IMR-90 (cell line): Measurements from ENCODE around the gene SS18L1. TPM values are rescaled to one million over a fixed set of nuclear protein-coding genes. Genes with fewer than 3 reads are reported as not detected.

Source experiments
- ATAC-seq: fragments of 200-7000 bp; cut with Tn5 transposase; 2 replicates; pipeline ENCODE4 v1.9.1; 2020; ENCODE audit warnings: low read depth, mild to moderate bottlenecking, moderate library complexity
- BruUV-seq: library from RNA; stranded (reverse); fragments of 400-500 nt; replicated peaks from 2 replicates; lab custom pipeline; 2021; lab: Mats Ljungman, UMichigan
- CTCF ChIA-PET: fragments of 300-600 bp; formaldehyde crosslinking; extraction: SDS; loops from one replicate; lab custom pipeline; 2021; ENCODE audit warnings: antibody characterized with exemption; lab: Yijun Ruan, JAX
- POLR2A ChIA-PET: fragments of 300-600 bp; sonication (Branson Sonifier 250); formaldehyde crosslinking; loops from one replicate; lab custom pipeline; 2022; ENCODE audit warnings: antibody characterized with exemption; ENCODE audit not compliant: unreplicated experiment; lab: Charles Lee
- DNase-seq: peaks from one replicate; pipeline ENCODE4 v3.0.0; 2013
- H2AFZ ChIP-seq: replicated peaks from 2 replicates; pipeline ENCODE3; 2013; ENCODE audit warnings: low read length, mild to moderate bottlenecking; ENCODE audit not compliant: poor library complexity
- H2AK5ac ChIP-seq: 2 replicates; pipeline ENCODE4 v1.6.1; 2013; ENCODE audit warnings: low read depth, low read length, inconsistent platforms
- H2AK9ac ChIP-seq: replicated peaks from 2 replicates; pipeline ENCODE3; 2013; ENCODE audit warnings: mild to moderate bottlenecking, low read depth, low read length, moderate library complexity; ENCODE audit not compliant: poor library complexity
- H2BK120ac ChIP-seq: 2 replicates; pipeline ENCODE4 v1.6.1; 2013; ENCODE audit warnings: low read depth, low read length, inconsistent platforms
- H2BK15ac ChIP-seq: 3 replicates; pipeline ENCODE4 v1.6.1; 2013; ENCODE audit warnings: low read depth, low read length, inconsistent platforms
- H2BK20ac ChIP-seq: 2 replicates; pipeline ENCODE4 v1.6.1; 2013; ENCODE audit warnings: low read depth, mild to moderate bottlenecking, inconsistent platforms, low read length, moderate library complexity
- H2BK5ac ChIP-seq: 2 replicates; pipeline ENCODE4 v1.6.1; 2013; ENCODE audit warnings: mild to moderate bottlenecking, low read depth, low read length, inconsistent platforms; ENCODE audit not compliant: poor library complexity, severe bottlenecking
- H3K14ac ChIP-seq: replicated peaks from 2 replicates; pipeline ENCODE4 v1.6.1; 2013; ENCODE audit warnings: low read depth, low read length, inconsistent platforms
- H3K18ac ChIP-seq: 2 replicates; pipeline ENCODE4 v1.6.1; 2013; ENCODE audit warnings: low read depth, low read length, control low read depth
- H3K23ac ChIP-seq: 2 replicates; pipeline ENCODE4 v1.6.1; 2013; ENCODE audit warnings: low read depth, low read length, inconsistent platforms
- H3K27ac ChIP-seq: 2 replicates; pipeline ENCODE4 v1.5.1; 2013; ENCODE audit warnings: mild to moderate bottlenecking, control low read depth, low read length; ENCODE audit not compliant: insufficient read depth
- H3K27me3 ChIP-seq: 2 replicates; pipeline ENCODE4 v1.6.1; 2013; ENCODE audit warnings: low read length; ENCODE audit not compliant: control insufficient read depth, insufficient read depth
- H3K36me3 ChIP-seq: 2 replicates; pipeline ENCODE4 v1.6.1; 2013; ENCODE audit warnings: low read length, mixed read lengths; ENCODE audit not compliant: control insufficient read depth, insufficient read depth
- H3K4ac ChIP-seq: 2 replicates; pipeline ENCODE4 v1.6.1; 2013; ENCODE audit warnings: low read depth, low read length, inconsistent platforms
- H3K4me1 ChIP-seq: 2 replicates; pipeline ENCODE4 v1.6.1; 2013; ENCODE audit warnings: low read length, mixed read lengths; ENCODE audit not compliant: control insufficient read depth, insufficient read depth
- H3K4me2 ChIP-seq: 2 replicates; pipeline ENCODE4 v1.6.1; 2013; ENCODE audit warnings: low read depth, mild to moderate bottlenecking, control low read depth, low read length, moderate library complexity
- H3K4me3 ChIP-seq: 2 replicates; pipeline ENCODE4 v1.5.1; 2013; ENCODE audit warnings: low read depth, mild to moderate bottlenecking, control low read depth, low read length, moderate library complexity; ENCODE audit not compliant: insufficient read depth
- H3K56ac ChIP-seq: 2 replicates; pipeline ENCODE4 v1.6.1; 2013; ENCODE audit warnings: low read length, inconsistent platforms; ENCODE audit not compliant: insufficient read depth; ENCODE audit errors: extremely low read depth
- H3K79me1 ChIP-seq, 2 experiments: 2 replicates each; pipeline ENCODE4 v1.6.1; 2013; ENCODE audit warnings: low read length in 2 of 2, inconsistent platforms in 1 of 2, low read depth in 1 of 2
- H3K9ac ChIP-seq: 2 replicates; pipeline ENCODE4 v1.6.1; 2013; ENCODE audit warnings: low read depth, low read length, control low read depth
- H3K9me1 ChIP-seq: 2 replicates; pipeline ENCODE4 v1.6.1; 2013; ENCODE audit warnings: low read length, inconsistent platforms; ENCODE audit not compliant: insufficient read depth
- H3K9me3 ChIP-seq: 2 replicates; pipeline ENCODE4 v1.6.1; 2013; ENCODE audit warnings: low read length; ENCODE audit not compliant: control insufficient read depth, insufficient read depth
- H4K20me1 ChIP-seq: 2 replicates; pipeline ENCODE4 v1.6.1; 2013; ENCODE audit warnings: low read length, inconsistent platforms; ENCODE audit not compliant: insufficient read depth
- H4K5ac ChIP-seq: 2 replicates; pipeline ENCODE4 v1.6.1; 2013; ENCODE audit warnings: mild to moderate bottlenecking, low read depth, low read length, control low read depth
- H4K8ac ChIP-seq, 2 experiments: 2 replicates each; pipeline ENCODE4 v1.6.1; 2013; ENCODE audit warnings: low read depth in 2 of 2, low read length in 2 of 2, control low read depth in 1 of 2, inconsistent platforms in 1 of 2
- H4K91ac ChIP-seq: 2 replicates; pipeline ENCODE4 v1.6.1; 2013; ENCODE audit warnings: low read depth, low read length, inconsistent platforms; ENCODE audit not compliant: insufficient read depth
- CHD1 ChIP-seq: IDR thresholded peaks from 2 replicates; pipeline ENCODE4 v1.6.1; 2012; ENCODE audit warnings: low read depth, low read length, improper control_type of control experiment
- MAZ ChIP-seq: IDR thresholded peaks from 2 replicates; pipeline ENCODE4 v1.6.1; 2012; ENCODE audit warnings: low read depth, mild to moderate bottlenecking, low read length, improper control_type of control experiment, moderate library complexity, borderline replicate concordance
- MXI1 ChIP-seq: IDR thresholded peaks from 2 replicates; pipeline ENCODE4 v1.6.1; 2012; ENCODE audit warnings: low read depth, mild to moderate bottlenecking, low read length, moderate library complexity, borderline replicate concordance
- NFE2L2 ChIP-seq: fragments of 150-350 bp; IDR thresholded peaks from 2 replicates; pipeline ENCODE4 v1.6.1; 2016; ENCODE audit warnings: low read depth, mild to moderate bottlenecking, low read length
- POLR2A ChIP-seq: IDR thresholded peaks from 2 replicates; pipeline ENCODE4 v1.6.1; 2012; ENCODE audit warnings: mild to moderate bottlenecking, low read depth, low read length
- RAD21 ChIP-seq: IDR thresholded peaks from 2 replicates; pipeline ENCODE4 v1.6.1; 2012; ENCODE audit warnings: low read length, improper control_type of control experiment
- RCOR1 ChIP-seq: IDR thresholded peaks from 2 replicates; pipeline ENCODE4 v1.6.1; 2012; ENCODE audit warnings: mild to moderate bottlenecking, low read length, improper control_type of control experiment; ENCODE audit not compliant: insufficient replicate concordance
- SMC3 ChIP-seq: fragments of 150-350 bp; IDR thresholded peaks from 2 replicates; pipeline ENCODE4 v1.6.1; 2016; ENCODE audit warnings: low read depth, mild to moderate bottlenecking, antibody characterized with exemption, low read length, moderate library complexity
- WGBS, 2 experiments: methylation state at CpG; one replicate each; pipeline versions ENCODE4 v1.1.5 to v1.1.7; 2013; ENCODE audit warnings: missing lambda C conversion rate in 2 of 2; ENCODE audit not compliant: insufficient read length in 1 of 2; ENCODE audit errors: extremely low coverage in 2 of 2; 5-methylcytosine and 5-hydroxymethylcytosine counted together
- dilution Hi-C: fragments of 300-500 bp; cut with HindIII; formaldehyde crosslinking; loops from one replicate; pipeline ENCODE4 v1.14.3; 2018; ENCODE audit warnings: low sequenced_read_pairs; ENCODE audit not compliant: unreplicated experiment
- in situ Hi-C: fragments of 300-500 bp; cut with MboI; formaldehyde crosslinking; loops from 3 replicates; pipeline ENCODE4 v1.14.3; 2019; ENCODE audit warnings: low sequenced_read_pairs, inconsistent platforms, mixed read lengths
- intact Hi-C: fragments of 100-400 bp; cut with micrococcal nuclease; formaldehyde crosslinking; loops from 2 replicates; pipeline ENCODE4 v1.10.0; 2022
- polyA plus RNA-seq, 3 experiments: library from polyadenylated mRNA; depleted of rRNA; stranded (reverse); fragments of >200 nt; gene quantifications; 2 replicates each; pipeline ENCODE4 v1.2.3, GENCODE V29; 2012; ENCODE audit warnings: low replicate concordance in 1 of 3
- total RNA-seq: library from RNA; depleted of rRNA; stranded (reverse); fragments of >200 nt; gene quantifications from 2 replicates; pipeline ENCODE4 v1.2.3, GENCODE V29; 2012
- TF ChIP-seq, protein P1 (sequence below): conservative IDR thresholded peaks from 2 replicates; pipeline ENCODE4 v1.5.1; 2012; ENCODE audit warnings: mild to moderate bottlenecking, low read depth, low read length, improper control_type of control experiment

The SS18L1 gene
- total and polyA plus RNA-seq, 2 of the 4 experiments (the other 2 are of a cell fraction), result 8.1 to 12.2 TPM

DNA sequence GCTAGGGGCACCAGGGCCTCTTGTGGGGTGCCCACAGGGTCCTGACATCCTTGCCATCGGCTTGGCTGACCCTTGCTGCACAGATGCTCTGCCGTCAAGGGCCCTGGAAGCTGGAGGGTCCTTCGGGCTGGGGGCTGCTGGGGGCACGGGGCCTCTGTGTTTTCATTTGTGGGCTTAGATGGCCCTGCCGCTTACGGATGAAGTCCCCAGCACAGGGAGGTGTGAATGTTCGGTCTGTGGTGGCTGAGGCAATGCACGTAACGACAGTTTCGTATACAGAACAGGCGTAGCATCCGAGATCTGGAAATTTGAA lies 14.5 kb downstream of the SS18L1 start:
- Histone ChIP-seq H3K4me1 (peaks cover 7% of the 10 kb centered on the region), H4K20me1 (peaks cover 70% of the 10 kb centered on the region), H3K9me1 (peaks cover 16% of the 10 kb centered on the region; the same call in 1 of the 2 replicates), H2AK9ac (no peak overlapping the region), H3K9me3 (no peaks in the 10 kb centered on the region), H3K9ac (no peak overlapping the region), H4K8ac (no peak overlapping the region), H2BK5ac (no peak overlapping the region), H2BK20ac (no peak overlapping the region), H3K4me2 (no peak overlapping the region), H3K4me3 (no peak overlapping the region), H4K91ac (no peak overlapping the region), H2AK5ac (no peak overlapping the region), H2BK120ac (no peak overlapping the region), H3K14ac (no peak overlapping the region), H3K4ac (no peak overlapping the region), H3K36me3 (peaks cover 32% of the 10 kb centered on the region), H3K18ac (no peak overlapping the region), H3K27me3 (no peaks in the 10 kb centered on the region), H2BK15ac (no peak overlapping the region), H3K27ac (no peak overlapping the region), H3K56ac (no peak overlapping the region), H4K5ac (no peak overlapping the region), H2AFZ (no peak overlapping the region), H3K79me1 (peaks cover 9 to 75% of the 10 kb centered on the region in 2 experiments), H3K23ac (no peak overlapping the region)
- no peak for DNase-seq
- CTCF ChIA-PET, result no interaction called here
- dilution Hi-C loops, result no loop called here
- BruUV-seq, result no TSS peak
- 90% methylated on average over 4 of the region's 12 CpGs; no CpG with 5 or more reads in 1 of the 2 experiments for WGBS, 2 experiments
- TF ChIP-seq NFE2L2 (no peak), POLR2A (no peak), CHD1 (no peak), RCOR1 (no peak), SMC3 (no peak), MXI1 (no peak), MAZ (no peak), RAD21 (no peak)
- TF ChIP-seq, protein P1, sequence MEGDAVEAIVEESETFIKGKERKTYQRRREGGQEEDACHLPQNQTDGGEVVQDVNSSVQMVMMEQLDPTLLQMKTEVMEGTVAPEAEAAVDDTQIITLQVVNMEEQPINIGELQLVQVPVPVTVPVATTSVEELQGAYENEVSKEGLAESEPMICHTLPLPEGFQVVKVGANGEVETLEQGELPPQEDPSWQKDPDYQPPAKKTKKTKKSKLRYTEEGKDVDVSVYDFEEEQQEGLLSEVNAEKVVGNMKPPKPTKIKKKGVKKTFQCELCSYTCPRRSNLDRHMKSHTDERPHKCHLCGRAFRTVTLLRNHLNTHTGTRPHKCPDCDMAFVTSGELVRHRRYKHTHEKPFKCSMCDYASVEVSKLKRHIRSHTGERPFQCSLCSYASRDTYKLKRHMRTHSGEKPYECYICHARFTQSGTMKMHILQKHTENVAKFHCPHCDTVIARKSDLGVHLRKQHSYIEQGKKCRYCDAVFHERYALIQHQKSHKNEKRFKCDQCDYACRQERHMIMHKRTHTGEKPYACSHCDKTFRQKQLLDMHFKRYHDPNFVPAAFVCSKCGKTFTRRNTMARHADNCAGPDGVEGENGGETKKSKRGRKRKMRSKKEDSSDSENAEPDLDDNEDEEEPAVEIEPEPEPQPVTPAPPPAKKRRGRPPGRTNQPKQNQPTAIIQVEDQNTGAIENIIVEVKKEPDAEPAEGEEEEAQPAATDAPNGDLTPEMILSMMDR, result no peak
- in situ Hi-C loops, result no loop called here
- no peak for ATAC-seq
- intact Hi-C loops, result no loop called here
- POLR2A ChIA-PET, result no interaction called here
